ENCODE results near the gene FUOM. TPM values are rescaled to one million over a fixed set of nuclear protein-coding genes. Genes with fewer than 3 reads are reported as not detected.

FUOM gene
- total and polyA plus RNA-seq, 9 of the 15 experiments (the other 6 are each of a cell fraction or from before 2014, with no cell fraction given), result 1.8 to 96.1 (median 27.0) TPM

- TF ChIP-seq PTTG1 (tag; IDR thresholded peaks at IDR 0.05; ENCODE audit: low read depth) (no peak), ILF3 (IDR thresholded peaks at IDR 0.05; ENCODE audit: borderline replicate concordance) (no peak), FOXM1 (IDR thresholded peaks at IDR 0.05; ENCODE audit: low read depth) (no peak), FOXM1 (CRISPR knock-in tag; IDR thresholded peaks at IDR 0.05; ENCODE audit: low read depth) (peak; percentile 87), C11orf30 (IDR thresholded peaks at IDR 0.05; ENCODE audit: low read depth) (peak; percentile 68), PYGO2 (tag; IDR thresholded peaks at IDR 0.05) (no peak), MLLT1 (IDR thresholded peaks at IDR 0.05) (peak in 1 of 2 experiments; percentile 62; a peak in 1 of 4 replicates), HNRNPK (IDR thresholded peaks at IDR 0.05; ENCODE audit: low read depth, low read length, poor library complexity, severe bottlenecking) (peak; percentile 55), ZNF780A (CRISPR knock-in tag; IDR thresholded peaks at IDR 0.05) (no peak), RHOXF2B (CRISPR knock-in tag; conservative IDR thresholded peaks at IDR 0.05) (no peak), ZNF311 (CRISPR knock-in tag; IDR thresholded peaks at IDR 0.05) (no peak), TOE1 (IDR thresholded peaks at IDR 0.05; ENCODE audit: borderline replicate concordance) (no peak), TOE1 (CRISPR knock-in tag; IDR thresholded peaks at IDR 0.05; ENCODE audit: borderline replicate concordance, low read depth) (no peak), NFRKB (IDR thresholded peaks at IDR 0.05; ENCODE audit: low read depth) (no peak; the same call in 1 of the 2 replicates), CHD7 (IDR thresholded peaks at IDR 0.05; ENCODE audit: low read depth, low read length) (no peak), SAP30 (IDR thresholded peaks at IDR 0.05; ENCODE audit: borderline replicate concordance, insufficient read depth, low read depth, low read length, poor library complexity, severe bottlenecking) (no peak)
Observed at GRCh38 chr10:133394064-133394663, 36.3 kb upstream of the FUOM start, which contains the start of gene MTG1 (continued).

Measured in K562 (cell line).